Endothelial cell (in vitro differentiated cells): ENCODE data around the gene RAB42. TPM values are rescaled to one million over a fixed set of nuclear protein-coding genes. Genes with fewer than 3 reads are reported as not detected.

ENCODE experiments used
- DNase-seq: peaks from one replicate; pipeline ENCODE4 v3.0.0; 2021; ENCODE audit warnings: low spot score
- H3K27ac Mint-ChIP-seq: one replicate; pipeline ENCODE4 v1.8.0; 2021; ENCODE audit warnings: mixed read lengths, inconsistent platforms; ENCODE audit not compliant: unreplicated experiment
- H3K27me3 Mint-ChIP-seq: one replicate; pipeline ENCODE4 v1.8.0; 2021; ENCODE audit warnings: mild to moderate bottlenecking, moderate library complexity, mixed read lengths, inconsistent platforms; ENCODE audit not compliant: unreplicated experiment
- H3K36me3 Mint-ChIP-seq: one replicate; pipeline ENCODE4 v1.8.0; 2021; ENCODE audit warnings: mild to moderate bottlenecking, low read depth, mixed read lengths, inconsistent platforms; ENCODE audit not compliant: unreplicated experiment
- H3K4me1 Mint-ChIP-seq: one replicate; pipeline ENCODE4 v1.8.0; 2021; ENCODE audit warnings: mild to moderate bottlenecking, mixed read lengths, inconsistent platforms; ENCODE audit not compliant: unreplicated experiment
- H3K4me3 Mint-ChIP-seq: one replicate; pipeline ENCODE4 v1.8.0; 2021; ENCODE audit warnings: mild to moderate bottlenecking, mixed read lengths, inconsistent platforms; ENCODE audit not compliant: unreplicated experiment
- H3K9me3 Mint-ChIP-seq: one replicate; pipeline ENCODE4 v1.8.0; 2021; ENCODE audit warnings: mixed read lengths, inconsistent platforms; ENCODE audit not compliant: unreplicated experiment
- CTCF ChIP-seq: fragments of 200-600 bp; sonication (generic); IDR thresholded peaks from one replicate; pipeline ENCODE4 v1.5.0; 2021; ENCODE audit warnings: antibody characterized with exemption; ENCODE audit not compliant: unreplicated experiment
- long read RNA-seq: library from polyadenylated mRNA; unstranded; transcript quantifications from one replicate; pipeline ENCODE4 v2.0.0, GENCODE V29; 2020; ENCODE audit not compliant: unreplicated experiment
- total RNA-seq: library from RNA; stranded (reverse); fragmentation: NEBNext Ultra II Directional; extraction: Animal tissue kit (Norgen Biotek cat#: 25700); gene quantifications from one replicate; pipeline ENCODE4 v1.2.1, GENCODE V29; 2021; ENCODE audit not compliant: unreplicated experiment

Gene RAB42, protein sequence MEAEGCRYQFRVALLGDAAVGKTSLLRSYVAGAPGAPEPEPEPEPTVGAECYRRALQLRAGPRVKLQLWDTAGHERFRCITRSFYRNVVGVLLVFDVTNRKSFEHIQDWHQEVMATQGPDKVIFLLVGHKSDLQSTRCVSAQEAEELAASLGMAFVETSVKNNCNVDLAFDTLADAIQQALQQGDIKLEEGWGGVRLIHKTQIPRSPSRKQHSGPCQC
- total RNA-seq = not detected
- long read RNA-seq = 0 reads

GRCh38 chr1:28591708-28592320, at the start of gene RAB42:
TSS of gene RAB42 (plus strand) at chr1:28592265. CDS start at chr1:28592512, 247 bp downstream.
- no peak within 1 kb of the TSS for H3K27ac Mint-ChIP-seq
- H3K36me3 Mint-ChIP-seq = no peaks in the 10 kb centered on the region
- peak within 1 kb of the TSS; percentile 82 for H3K4me3 Mint-ChIP-seq
- no peak for DNase-seq
- TF ChIP-seq CTCF = no peak
- H3K9me3 Mint-ChIP-seq = no peaks in the 10 kb centered on the region
- H3K4me1 Mint-ChIP-seq = peaks cover 5% of the 10 kb centered on the region
- H3K27me3 Mint-ChIP-seq = peaks cover 2% of the 10 kb centered on the region

- H3K27ac Mint-ChIP-seq = no peak overlapping the region
- no peaks in the 10 kb centered on the region for H3K36me3 Mint-ChIP-seq
- no peak for TF ChIP-seq CTCF
- no peaks in the 10 kb centered on the region for H3K4me1 Mint-ChIP-seq
- no peak overlapping the region for H3K4me3 Mint-ChIP-seq
- H3K9me3 Mint-ChIP-seq = no peaks in the 10 kb centered on the region
- peaks cover 1% of the 10 kb centered on the region for H3K27me3 Mint-ChIP-seq
- DNase-seq = no peak
Observed at GRCh38 chr1:28545246-28545628, 46.8 kb upstream of the RAB42 start.

- no peak for DNase-seq
- Mint-ChIP-seq H3K27me3 (peaks cover 1% of the 10 kb centered on the region), H3K4me3 (no peak overlapping the region), H3K27ac (no peak overlapping the region), H3K9me3 (no peaks in the 10 kb centered on the region), H3K36me3 (no peaks in the 10 kb centered on the region), H3K4me1 (no peaks in the 10 kb centered on the region)
- no peak for TF ChIP-seq CTCF
Observed at GRCh38 chr1:28548318-28548717, 43.7 kb upstream of the RAB42 start.

DNA sequence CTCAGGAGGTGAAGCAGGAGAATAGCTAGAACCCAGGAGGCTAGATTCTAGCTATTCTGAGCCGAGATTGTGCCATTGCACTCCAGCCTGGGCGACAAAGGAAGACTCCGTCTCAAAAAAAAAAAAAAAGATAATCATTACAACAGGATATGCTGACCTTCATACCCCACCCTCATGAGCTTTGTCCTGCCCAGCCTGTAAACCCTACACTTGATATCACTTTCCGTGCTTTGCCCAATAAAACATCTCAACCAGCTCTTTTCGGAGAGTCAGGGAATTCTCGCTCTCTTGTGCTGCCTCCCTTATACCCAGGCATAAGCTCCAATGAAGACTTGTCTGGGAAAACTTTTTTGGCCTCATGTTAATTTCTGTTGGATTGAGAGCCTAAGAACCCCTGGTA, 40.7 kb upstream of the RAB42 start:
- TF ChIP-seq CTCF = no peak
- H3K27me3 Mint-ChIP-seq = peaks cover 1% of the 10 kb centered on the region
- H3K4me3 Mint-ChIP-seq = no peak overlapping the region
- no peak overlapping the region for H3K27ac Mint-ChIP-seq
- DNase-seq = no peak
- no peaks in the 10 kb centered on the region for H3K9me3 Mint-ChIP-seq
- H3K4me1 Mint-ChIP-seq = no peaks in the 10 kb centered on the region
- peaks cover 3% of the 10 kb centered on the region for H3K36me3 Mint-ChIP-seq
